ENCODE data around the gene FAR2.

GRCh38 chr12:29286081-29286790 is 137.2 kb downstream of the FAR2 start:
- TF ChIP-seq CTCF (IDR thresholded peaks at IDR 0.05), result no peak
- no peak for TF ChIP-seq POLR2A (IDR thresholded peaks at IDR 0.05)
- TF ChIP-seq EP300 (IDR thresholded peaks at IDR 0.05), result no peak

Data from upper lobe of left lung (tissue), 4 donors.